ENCODE measurements around the gene CD209.

The CD209 gene

DNA sequence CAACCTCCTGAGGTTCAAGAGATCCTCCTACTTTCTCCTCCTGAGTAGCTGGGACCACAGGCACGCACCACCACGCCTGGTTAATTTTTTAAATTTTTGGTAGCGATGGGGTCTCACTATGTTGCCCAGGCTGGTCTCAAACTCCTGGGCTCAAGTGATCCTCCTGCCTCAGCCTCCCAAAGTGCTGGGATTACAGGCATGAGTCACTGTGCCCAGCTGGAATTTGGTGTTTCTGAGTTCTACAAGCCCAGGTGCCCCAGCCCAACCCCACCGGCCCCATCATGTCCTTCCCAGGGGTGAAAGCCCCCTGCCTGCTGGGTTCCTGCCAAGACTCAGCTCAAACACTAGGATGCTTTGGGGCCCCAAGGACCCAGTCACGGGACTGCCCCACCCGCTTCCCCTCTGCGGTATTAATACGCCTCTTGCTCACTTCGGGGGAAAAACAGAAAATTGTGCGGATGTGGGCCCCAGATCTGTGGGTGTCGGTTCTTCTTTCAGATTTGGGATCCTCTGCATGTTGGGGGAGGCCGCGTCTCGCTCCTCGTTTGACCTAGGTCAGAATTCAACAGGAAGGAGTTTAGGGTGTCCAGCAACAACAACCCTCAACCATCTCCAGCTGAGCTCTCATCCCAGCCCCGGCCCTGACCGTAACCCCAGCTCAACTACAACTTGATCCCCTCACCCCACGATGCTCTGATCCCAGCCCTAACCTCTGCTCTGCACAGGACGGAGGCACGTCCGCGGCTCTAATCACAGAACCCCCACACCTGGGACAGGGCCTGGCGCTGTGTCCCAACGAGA, 41.7 kb downstream of the CD209 start:
- no peak for DNase-seq (ENCODE audit: low read depth)

DNA sequence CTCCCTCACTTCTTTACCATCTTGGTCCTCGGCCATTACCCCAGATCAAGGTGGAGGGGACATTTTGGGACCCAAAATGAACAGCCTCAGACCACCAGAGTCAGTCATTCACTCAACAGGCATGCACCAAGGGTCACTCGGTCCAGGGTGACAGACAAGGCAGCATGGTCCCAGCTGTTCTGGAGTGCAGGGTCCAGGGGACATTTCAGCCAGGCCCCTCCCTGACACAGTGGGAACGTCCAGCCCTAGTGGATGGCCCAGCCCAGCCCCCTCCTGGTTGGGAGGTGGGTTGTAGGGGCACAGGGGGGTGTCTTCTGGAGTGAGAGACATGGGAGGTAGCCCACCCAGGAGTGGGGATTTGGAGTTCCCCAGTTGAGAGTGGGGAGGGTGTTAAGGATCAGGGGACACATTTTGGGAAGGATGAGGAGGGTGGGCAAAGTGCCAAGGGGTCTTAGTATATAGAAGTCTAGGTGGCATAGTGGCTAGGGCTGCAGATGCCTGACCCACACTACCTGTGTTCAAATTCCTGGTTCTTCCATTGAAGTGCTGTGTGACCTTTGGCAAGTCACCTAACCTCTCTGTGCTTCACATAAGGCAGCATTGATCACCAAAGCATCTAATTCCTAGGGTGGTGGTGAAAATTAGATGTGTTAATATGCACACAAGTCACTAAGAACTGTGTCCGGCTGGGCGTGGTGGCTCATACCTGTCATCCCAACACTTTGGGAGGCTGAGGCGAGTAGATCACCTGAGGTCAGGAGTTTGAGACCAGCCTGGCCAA, 42.9 kb downstream of the CD209 start:
- DNase-seq (ENCODE audit: low read depth) = no peak

DNA sequence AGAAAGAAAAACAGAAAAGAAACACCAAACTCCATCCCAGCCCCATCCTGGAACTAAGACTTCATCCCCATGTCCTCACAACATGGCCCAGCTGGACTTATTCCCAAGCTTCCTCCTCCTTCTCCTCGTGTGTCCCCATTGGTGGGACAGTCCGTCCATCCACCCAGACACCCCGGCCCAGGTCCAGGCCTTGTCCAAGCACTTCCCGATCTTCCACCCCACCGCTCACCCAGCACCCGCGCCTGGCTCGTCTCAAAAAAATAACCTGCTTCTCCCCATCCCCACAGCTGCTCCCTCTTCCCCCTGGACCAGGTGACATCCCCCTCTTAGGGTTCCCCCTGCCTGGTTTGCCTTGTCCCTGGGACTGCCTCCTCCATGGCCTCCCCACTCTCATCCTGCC, 44.0 kb downstream of the CD209 start:
- DNase-seq (ENCODE audit: low read depth) = no peak

DNA sequence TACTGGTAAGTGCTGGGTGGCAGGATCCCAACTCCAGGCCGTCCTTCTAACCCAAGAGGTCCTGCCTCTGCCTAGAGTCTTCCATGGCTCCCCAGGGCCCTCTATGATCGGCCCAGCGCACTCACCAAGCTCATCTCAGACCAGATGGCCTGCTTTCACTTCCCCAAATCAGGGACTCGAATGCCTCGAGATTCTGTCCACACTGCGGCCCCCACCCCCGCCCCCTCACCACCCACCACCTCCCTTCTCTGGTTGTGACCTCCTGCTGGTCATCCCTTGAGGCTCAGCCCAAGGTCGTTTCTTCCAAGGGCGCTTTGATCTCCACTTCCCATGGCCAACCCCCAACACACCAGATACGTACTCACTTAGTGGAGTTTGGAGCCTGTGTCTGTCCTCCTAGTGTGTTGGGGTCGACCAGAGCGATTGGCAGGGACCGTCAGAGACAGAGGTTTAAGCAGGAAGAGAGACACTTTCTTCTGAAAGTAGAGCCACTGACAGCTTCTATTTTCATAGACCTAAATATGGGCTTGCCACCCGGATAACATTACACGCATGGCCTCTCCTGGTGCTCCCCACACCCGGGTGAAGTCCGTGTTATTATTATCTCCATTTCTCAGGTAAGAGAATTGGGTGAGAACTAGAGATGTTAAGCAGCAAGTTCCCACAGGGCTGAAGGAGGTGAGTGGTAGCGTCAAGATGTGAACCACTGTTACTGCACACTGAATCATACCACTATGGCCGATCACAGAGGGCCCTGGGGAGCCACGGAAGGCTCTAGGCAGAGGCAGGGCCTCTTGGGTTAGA, 45.5 kb downstream of the CD209 start, which contains the start of gene FCER2:
Gene FCER2, minus strand, starts transcription at position 478 of the 804 bp plus-strand sequence. CDS start 2,371 bp downstream, outside the sequence.
- DNase-seq (ENCODE audit: low read depth) = no peak

DNA sequence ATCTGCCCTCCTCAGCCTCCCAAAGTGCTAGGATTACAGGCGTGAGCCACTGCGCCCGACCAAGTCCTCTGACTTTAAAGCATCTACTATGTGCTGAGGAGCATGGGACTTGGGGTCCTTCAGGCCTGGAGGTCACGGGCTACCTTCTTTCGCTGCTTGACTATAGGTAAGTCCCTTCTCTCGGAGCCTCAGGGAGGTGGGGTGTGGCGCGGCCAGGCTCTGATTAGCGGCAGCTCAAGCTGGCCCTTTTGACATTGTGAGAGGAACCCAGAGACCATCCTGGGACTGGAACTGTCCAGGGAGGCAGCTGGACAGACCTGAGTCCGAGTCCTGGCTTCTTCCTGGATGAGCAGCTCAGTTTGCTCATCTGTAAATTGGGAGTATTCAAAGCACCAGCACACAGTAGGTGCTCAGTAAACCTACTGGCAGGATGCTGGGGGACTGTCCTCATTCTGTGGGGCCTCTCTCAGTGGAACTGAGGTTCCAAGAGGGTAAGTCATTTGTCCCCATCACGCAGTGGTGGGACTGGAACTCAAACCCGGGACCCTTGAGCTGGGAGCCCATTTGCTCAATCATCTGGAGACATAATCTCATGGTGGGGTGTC, 46.2 kb downstream of the CD209 start:
- no peak for DNase-seq (ENCODE audit: low read depth)

DNA sequence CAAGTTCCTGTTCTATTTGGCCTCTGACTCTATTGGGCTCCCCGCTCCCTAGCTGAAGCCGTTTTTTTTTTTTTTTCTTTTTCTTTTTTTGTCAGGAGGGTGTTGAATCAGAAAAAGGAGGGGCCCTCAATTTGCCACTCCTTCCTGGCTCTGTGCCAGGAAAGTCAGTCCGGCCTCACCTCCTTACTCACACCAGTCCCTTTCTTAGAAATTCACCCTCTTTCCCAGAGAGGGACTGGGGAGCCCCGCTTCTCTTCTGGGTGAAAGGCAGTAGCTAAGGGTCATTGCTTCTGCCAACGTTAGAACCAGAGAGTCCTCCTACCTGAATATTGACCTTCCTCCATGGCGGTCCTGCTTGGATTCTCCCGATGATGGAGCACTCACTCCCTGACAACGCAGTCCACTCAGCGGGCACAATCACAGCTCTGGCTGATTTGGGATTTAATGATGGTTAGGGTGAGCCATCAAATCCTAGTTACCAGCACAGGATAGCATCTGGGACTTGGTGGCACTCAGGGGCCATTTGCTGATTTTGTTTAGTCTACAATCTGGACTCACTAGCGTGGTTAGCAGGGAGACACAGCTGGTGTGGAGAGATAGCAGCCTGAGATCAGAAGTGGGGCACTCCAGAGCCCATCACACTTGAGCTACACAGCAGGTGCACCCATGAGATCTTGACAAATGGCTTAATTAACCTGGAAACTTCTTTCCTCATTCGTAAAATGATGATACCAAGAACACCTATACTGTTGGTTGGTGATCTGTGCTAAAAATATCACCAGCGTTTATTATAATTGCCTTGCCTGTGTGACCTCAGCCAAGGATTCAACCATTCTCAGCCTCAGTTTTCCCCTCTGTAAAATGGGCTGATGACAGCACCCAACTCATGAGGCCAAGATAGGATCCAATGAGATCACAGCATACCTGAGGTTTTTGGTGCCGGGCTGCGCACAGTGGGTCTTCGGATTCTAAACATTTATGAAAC, 47.6 kb downstream of the CD209 start:
- DNase-seq (ENCODE audit: low read depth) = no peak

DNA sequence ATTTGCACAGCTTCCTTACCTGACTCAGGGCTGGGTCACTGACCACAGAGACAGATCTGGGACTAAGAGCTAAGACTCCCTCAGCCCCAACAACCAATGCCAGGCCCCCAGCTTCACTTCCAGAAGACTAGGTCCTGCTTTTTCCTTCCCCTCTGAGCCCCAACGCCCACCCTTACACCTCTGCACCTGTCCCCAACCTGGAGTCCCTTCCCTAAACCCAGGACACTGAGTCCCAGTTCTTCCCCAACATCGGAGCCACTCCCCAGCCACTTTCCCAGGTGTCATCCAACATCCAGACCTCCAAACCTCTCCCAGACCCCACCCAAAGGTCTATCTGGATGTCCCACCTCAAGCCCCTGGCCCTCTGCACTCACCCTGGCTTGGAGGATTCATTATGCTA, 48.3 kb downstream of the CD209 start:
- DNase-seq (ENCODE audit: low read depth) = no peak

DNA sequence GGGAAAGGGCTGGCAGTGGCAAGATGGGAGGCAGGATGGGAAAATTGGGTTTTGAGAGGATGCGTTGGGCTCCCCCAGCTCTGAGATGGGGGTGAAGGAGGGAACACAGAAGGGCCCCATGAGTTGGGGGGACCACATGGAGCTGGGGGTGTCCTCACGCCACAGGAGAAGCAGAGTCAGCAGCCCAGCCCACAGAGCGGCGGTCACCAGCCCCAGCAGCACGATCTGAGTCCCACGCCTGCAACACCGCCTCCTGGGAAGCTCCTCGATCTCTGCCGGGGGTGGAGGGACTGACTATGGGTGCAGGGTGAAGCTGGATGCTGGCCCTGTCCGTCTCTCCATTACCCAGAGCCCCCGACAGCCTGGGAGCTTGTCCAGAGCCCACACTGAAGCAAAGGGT, 48.8 kb downstream of the CD209 start:
- DNase-seq (ENCODE audit: low read depth) = no peak

DNA sequence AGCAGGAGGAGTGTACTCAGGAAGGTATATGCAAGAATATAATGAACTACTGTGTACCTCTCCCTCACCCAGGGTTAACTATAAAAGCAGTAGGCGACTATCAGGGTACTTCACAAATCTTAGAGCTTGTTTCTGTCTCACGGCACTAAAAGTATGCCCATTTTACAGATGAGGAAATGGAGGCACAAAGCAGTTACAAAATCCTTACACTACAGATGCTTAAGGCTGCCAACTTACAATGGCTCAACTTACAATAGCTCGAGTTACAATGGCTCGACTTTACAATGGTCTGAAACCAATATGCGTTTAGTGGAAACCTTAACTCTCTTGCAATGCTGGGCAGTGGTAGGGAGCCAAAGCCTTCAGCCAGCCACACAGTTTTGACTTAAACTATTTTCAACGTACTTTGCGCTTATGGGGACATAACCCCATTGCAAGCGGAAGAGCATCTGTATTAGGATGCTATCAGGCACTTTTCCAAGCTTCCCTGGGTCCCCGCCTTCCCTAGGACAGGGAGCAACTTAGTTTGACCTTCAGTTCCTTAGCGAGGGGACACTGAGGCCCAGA, 49.5 kb downstream of the CD209 start:
- no peak for DNase-seq (ENCODE audit: low read depth)

DNA sequence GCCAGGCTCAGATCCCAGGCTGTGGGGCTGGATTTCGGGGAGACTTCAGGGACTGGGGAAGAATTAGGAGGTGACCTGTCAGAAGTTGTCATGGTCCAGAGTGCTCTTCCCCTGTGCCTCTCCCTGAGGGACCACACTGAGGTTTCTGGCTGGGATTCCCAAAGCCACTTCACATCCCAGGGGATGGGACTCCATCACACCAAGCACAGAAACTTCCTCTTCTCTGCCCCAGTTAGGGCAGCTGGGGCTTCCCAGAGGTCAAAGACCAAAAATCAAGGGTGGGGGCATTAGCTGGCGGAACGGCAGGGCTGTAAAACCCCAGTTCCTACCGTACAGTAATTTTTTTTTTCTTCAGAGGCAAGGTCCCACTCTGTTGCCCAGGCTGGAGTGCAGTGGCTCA, 52.8 kb downstream of the CD209 start:
- DNase-seq (ENCODE audit: low read depth) = no peak

DNA sequence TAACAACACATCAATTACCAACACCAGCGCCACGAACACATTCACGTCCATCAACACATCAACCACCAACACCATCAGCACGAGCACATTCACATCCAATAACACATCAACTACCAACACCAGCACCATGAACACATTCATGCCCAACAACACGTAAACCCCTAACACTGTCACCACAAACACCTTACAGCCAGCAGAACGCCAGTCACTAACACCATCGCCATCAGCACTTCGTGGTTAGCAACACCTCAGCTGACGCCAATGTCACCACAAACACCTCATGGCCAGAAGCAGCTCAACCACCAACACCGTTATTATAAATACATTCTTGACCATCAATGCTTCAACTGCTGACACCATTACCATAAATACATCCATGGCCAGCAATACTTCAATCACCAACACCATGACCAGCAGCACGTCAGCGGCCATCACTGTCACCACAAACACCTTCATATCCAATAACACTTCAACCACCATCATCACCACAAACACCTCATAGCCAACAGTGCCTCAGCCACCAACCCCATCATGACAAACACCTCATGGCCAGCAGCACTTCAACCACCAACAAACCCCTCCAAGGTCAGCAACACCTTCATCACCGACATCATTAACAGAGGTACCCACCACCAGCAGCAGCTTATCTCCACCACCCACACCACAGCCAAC, 54.8 kb downstream of the CD209 start:
- no peak for DNase-seq (ENCODE audit: low read depth)

DNA sequence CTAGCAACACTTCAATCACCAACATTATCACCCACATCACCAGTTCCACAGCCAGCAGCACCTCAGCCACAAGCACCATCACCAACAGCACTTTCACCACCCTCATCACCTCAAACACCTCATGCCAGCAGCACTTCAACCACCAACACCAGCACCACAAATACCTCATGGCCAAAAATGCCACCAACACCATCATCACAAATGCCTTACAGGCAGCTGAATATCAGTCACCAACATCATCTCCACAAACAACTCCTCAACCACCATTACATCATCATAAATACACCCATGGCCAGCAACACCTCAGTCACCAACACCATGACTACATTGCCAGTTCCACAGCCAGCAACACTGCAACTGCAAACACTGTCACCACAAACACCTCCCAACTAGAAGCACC, 55.8 kb downstream of the CD209 start:
- no peak for DNase-seq (ENCODE audit: low read depth)

DNA sequence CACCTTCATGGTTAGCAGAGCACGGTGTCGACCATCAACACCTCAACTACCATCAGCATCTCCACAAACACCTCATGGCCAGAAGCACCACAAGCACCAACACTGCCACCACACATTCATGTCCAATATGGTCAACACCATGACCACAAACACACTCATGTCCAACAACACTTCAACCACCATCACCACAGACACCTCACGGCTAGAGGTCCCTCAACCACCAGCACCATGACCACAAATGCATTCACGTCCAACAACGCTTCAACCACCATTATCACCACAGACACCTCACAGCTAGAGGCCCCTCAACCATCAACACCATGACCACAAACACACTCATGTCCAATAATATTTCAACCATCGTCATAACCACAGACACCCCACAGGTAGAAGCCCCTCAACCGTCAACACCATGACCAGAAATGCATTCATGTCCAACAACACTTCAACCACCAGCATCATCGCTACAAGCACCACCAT, 56.5 kb downstream of the CD209 start:
- no peak for DNase-seq (ENCODE audit: low read depth)

Measured in GM04503 (cell line).